K562 (cell line): ENCODE measurements around the gene TANC1. TPM values are rescaled to one million over a fixed set of nuclear protein-coding genes. Genes with fewer than 3 reads are reported as not detected.

ENCODE experiments used
- MAFK ChIP-seq: IDR thresholded peaks from 2 replicates; pipeline ENCODE4 v1.6.1; 2011; ENCODE audit warnings: low read length, improper control_type of control experiment
- RNF2 ChIP-seq: sonication (generic); IDR thresholded peaks from 2 replicates; pipeline ENCODE4 v1.6.1; 2016
- polyA plus RNA-seq, 8 experiments: library from polyadenylated mRNA; depleted of rRNA in 4 of 8; stranded (reverse) in 5 of 8; unstranded in 3 of 8; fragments of >200 nt; fragmentation: Nextera tagmentation in 2 of 8; fragmentation: Illumina TruSeq in 1 of 8; extraction: Ambion mirVana in 2 of 8; extraction: Trizol in 1 of 8; gene quantifications; 2 replicates each; pipeline versions ENCODE4 v1.2.1 to v1.2.3, GENCODE V29; 2011 to 2014; ENCODE audit warnings: inconsistent platforms in 1 of 8, missing spikeins in 1 of 8
- total RNA-seq, 7 experiments: library from RNA; depleted of rRNA in 6 of 7; stranded (reverse); fragments of >200 nt in 6 of 7; fragmentation: Illumina TruSeq in 2 of 7; extraction: Trizol in 2 of 7; gene quantifications; 2 replicates each; pipeline versions ENCODE4 v1.2.1 to v1.2.3, GENCODE V29; 2011 to 2021; ENCODE audit warnings: low replicate concordance in 1 of 7
- TF ChIP-seq, protein P1 (sequence below), 2 experiments: fragments of 450-650 bp; IDR thresholded peaks; 2 replicates each; pipeline ENCODE4 v1.6.1; 2016; ENCODE audit warnings: mild to moderate bottlenecking in 2 of 2, borderline replicate concordance in 1 of 2, low read depth in 1 of 2, moderate library complexity in 1 of 2

The TANC1 gene
- total and polyA plus RNA-seq, 9 of the 15 experiments (the other 6 are each of a cell fraction or from before 2014, with no cell fraction given): under 0.01 to 0.20 (median 0.07) TPM; not detected in 1

DNA sequence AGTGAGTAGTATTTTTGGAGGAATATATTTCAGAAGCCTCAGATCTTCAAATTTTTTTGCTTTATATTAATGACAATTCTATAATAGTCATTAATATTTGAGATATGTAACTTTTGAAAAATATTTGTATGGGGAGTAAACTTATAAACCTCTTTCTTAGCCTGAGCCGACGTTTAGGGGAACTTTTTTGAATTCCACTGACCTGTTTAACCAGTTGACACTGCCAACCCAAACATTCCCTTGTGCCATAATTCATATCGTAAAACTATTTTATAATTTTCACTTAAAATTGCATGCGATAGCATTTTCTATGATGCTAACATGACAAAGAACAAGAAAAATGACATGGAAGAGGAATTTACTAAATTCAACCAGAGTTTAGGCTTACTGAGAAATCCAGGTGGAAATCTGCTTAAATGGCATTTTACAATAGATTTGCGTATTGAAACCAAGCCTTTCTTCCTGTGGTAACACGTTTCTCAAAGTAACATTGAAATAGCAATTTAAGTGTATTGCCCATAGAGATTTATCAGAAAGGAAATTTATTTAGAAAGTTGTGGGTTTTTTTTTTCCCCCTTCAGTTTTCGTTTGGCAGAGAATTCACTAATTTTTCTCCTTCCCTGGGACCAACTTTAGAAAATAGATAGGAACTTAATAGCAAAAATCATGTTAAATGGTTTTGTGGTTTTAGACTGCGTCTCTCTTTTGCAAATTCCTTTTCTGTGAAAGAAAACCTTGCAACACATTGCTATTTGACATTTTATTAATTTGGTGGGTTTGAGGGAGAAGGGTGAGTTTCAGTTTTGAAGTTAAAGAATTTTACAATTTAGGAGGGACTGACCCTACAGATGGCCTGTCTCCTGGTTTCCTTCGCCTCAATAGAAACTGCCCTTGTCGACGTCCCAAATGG is 77.4 kb downstream of the TANC1 start (continued):
- TF ChIP-seq, protein P1, sequence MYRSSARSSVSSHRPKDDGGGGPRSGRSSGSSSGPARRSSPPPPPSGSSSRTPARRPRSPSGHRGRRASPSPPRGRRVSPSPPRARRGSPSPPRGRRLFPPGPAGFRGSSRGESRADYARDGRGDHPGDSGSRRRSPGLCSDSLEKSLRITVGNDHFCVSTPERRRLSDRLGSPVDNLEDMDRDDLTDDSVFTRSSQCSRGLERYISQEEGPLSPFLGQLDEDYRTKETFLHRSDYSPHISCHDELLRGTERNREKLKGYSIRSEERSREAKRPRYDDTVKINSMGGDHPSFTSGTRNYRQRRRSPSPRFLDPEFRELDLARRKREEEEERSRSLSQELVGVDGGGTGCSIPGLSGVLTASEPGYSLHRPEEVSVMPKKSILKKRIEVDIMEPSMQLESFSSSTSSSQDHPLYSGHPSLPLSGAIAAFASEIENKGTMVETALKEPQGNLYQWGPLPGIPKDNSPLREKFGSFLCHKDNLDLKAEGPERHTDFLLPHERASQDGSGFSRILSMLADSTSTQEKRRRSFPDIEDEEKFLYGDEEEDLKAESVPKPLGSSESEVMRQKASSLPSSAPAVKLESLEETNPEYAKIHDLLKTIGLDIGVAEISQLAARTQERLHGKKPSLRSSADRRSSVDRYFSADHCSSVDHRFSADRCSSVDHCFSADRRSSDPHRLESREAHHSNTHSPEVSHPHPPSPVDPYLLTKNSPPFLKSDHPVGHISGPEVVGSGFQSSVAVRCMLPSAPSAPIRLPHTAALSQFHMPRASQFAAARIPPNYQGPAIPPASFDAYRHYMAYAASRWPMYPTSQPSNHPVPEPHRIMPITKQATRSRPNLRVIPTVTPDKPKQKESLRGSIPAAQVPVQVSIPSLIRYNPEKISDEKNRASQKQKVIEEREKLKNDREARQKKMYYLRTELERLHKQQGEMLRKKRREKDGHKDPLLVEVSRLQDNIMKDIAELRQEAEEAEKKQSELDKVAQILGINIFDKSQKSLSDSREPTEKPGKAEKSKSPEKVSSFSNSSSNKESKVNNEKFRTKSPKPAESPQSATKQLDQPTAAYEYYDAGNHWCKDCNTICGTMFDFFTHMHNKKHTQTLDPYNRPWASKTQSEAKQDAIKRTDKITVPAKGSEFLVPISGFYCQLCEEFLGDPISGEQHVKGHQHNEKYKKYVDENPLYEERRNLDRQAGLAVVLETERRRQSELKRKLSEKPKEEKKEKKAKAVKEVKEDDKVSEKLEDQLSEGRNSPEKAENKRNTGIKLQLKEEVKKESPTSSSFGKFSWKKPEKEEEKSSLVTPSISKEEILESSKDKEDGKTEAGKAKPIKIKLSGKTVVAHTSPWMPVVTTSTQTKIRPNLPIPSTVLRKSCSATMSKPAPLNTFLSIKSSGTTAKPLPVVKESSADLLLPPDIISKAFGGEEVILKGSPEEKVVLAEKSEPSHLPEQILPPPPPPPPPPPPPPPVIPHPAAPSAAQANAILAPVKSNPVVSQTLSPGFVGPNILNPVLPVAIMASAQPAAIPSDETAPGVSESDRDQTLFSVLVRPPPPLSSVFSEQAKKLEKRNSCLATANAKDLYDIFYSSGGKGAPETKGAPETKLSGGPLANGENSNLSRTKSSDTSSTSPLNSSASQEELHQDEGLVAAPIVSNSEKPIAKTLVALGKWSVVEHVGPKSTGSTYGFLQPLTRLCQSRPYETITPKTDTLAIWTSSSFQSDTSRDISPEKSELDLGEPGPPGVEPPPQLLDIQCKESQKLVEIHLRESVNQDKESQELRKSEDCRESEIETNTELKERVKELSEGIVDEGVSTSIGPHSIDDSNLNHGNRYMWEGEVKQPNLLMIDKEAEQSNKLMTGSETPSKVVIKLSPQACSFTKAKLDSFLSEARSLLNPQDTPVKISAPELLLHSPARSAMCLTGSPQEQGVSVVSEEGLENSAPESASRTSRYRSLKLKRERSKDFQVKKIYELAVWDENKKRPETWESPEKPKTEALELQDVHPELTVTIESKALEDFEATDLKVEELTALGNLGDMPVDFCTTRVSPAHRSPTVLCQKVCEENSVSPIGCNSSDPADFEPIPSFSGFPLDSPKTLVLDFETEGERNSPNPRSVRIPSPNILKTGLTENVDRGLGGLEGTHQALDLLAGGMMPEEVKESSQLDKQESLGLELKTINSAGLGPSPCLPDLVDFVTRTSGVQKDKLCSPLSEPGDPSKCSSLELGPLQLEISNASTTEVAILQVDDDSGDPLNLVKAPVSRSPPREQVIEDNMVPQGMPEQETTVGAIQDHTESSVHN (IDR thresholded peaks at IDR 0.05; ENCODE audit: borderline replicate concordance in 1 of 2, low read depth in 1 of 2): no peak
- TF ChIP-seq MAFK (0 out of 2 replicates have a peak, but pooled peaks have one; percentile 16), RNF2 (no peak)
